Activated CD8-positive, alpha-beta T cell treated with anti-CD3 and anti-CD28 coated beads for 36 hours (primary cell): ENCODE data around the gene CHST13. TPM values are rescaled to one million over a fixed set of nuclear protein-coding genes. Genes with fewer than 3 reads are reported as not detected.

ENCODE experiments used
- ATAC-seq: fragments of 200-7000 bp; cut with Tn5 transposase; one replicate; pipeline ENCODE4 v1.10.0; 2021; ENCODE audit warnings: mild to moderate bottlenecking, moderate library complexity
- CTCF ChIA-PET: fragments of 350-600 bp; sonication (Branson Sonifier 250); formaldehyde crosslinking; loops from one replicate; lab custom pipeline; 2021; ENCODE audit warnings: antibody characterized with exemption; lab: Charles Lee
- POLR2A ChIA-PET: fragments of 350-600 bp; sonication (Branson Sonifier 250); formaldehyde crosslinking; loops from one replicate; lab custom pipeline; 2021; ENCODE audit warnings: antibody characterized with exemption; lab: Charles Lee
- DNase-seq: peaks from one replicate; pipeline ENCODE4 v3.0.0-alpha.2; 2020
- H3K27ac Mint-ChIP-seq: one replicate; pipeline ENCODE4 v1.8.0; 2021; ENCODE audit warnings: mild to moderate bottlenecking, mixed read lengths
- H3K27me3 Mint-ChIP-seq: one replicate; pipeline ENCODE4 v1.8.0; 2021; ENCODE audit warnings: mixed read lengths
- H3K36me3 Mint-ChIP-seq: one replicate; pipeline ENCODE4 v1.8.0; 2021; ENCODE audit warnings: low read depth, mixed read lengths
- H3K4me1 Mint-ChIP-seq: one replicate; pipeline ENCODE4 v1.8.0; 2021; ENCODE audit warnings: low read depth, mixed read lengths
- H3K4me3 Mint-ChIP-seq: one replicate; pipeline ENCODE4 v1.8.0; 2021; ENCODE audit warnings: mild to moderate bottlenecking, moderate library complexity, mixed read lengths
- H3K9me3 Mint-ChIP-seq: one replicate; pipeline ENCODE4 v1.8.0; 2021; ENCODE audit warnings: mixed read lengths
- intact Hi-C: fragments of 100-400 bp; cut with micrococcal nuclease; formaldehyde crosslinking; loops from one replicate; pipeline ENCODE4 v1.10.0; 2022
- total RNA-seq, 2 experiments: library from RNA; stranded (reverse); gene quantifications; one replicate each; pipeline ENCODE4 v1.2.3, GENCODE V29; 2021
- TF ChIP-seq, protein P1 (sequence below): fragments of 200-600 bp; IDR thresholded peaks from one replicate; pipeline ENCODE4 v1.8.0; 2022; ENCODE audit warnings: antibody characterized with exemption, mild to moderate bottlenecking

CHST13 gene
- total RNA-seq, 2 experiments from 2014 or later: not detected

GRCh38 chr3:126512916-126513650, 10.9 kb upstream of the CHST13 start:
- CTCF ChIA-PET: interaction anchor here (0.9 to 1.2 kb wide), 2 partner anchors 10 to 1035 kb away, joined by 3 to 6 read pairs; no protein-coding TSS in a partner anchor
- intact Hi-C loops: no loop called here
- TF ChIP-seq, protein P1, sequence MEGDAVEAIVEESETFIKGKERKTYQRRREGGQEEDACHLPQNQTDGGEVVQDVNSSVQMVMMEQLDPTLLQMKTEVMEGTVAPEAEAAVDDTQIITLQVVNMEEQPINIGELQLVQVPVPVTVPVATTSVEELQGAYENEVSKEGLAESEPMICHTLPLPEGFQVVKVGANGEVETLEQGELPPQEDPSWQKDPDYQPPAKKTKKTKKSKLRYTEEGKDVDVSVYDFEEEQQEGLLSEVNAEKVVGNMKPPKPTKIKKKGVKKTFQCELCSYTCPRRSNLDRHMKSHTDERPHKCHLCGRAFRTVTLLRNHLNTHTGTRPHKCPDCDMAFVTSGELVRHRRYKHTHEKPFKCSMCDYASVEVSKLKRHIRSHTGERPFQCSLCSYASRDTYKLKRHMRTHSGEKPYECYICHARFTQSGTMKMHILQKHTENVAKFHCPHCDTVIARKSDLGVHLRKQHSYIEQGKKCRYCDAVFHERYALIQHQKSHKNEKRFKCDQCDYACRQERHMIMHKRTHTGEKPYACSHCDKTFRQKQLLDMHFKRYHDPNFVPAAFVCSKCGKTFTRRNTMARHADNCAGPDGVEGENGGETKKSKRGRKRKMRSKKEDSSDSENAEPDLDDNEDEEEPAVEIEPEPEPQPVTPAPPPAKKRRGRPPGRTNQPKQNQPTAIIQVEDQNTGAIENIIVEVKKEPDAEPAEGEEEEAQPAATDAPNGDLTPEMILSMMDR: no peak
- POLR2A ChIA-PET: no interaction called here
- Mint-ChIP-seq H3K36me3 (no peaks in the 10 kb centered on the region), H3K4me3 (no peak overlapping the region), H3K27ac (no peak overlapping the region), H3K27me3 (no peaks in the 10 kb centered on the region), H3K9me3 (no peaks in the 10 kb centered on the region), H3K4me1 (no peaks in the 10 kb centered on the region)
- no peak for DNase-seq
- no peak for ATAC-seq

GRCh38 chr3:126514161-126514560, 9.8 kb upstream of the CHST13 start:
- DNase-seq (no peak), ATAC-seq (no peak)
- intact Hi-C loops: no loop called here
- ChIA-PET CTCF (interaction anchor here (0.9 kb wide), 1 partner anchor 9 kb away, joined by 3 read pairs; no protein-coding TSS in a partner anchor), POLR2A (no interaction called here)
- H3K9me3 Mint-ChIP-seq: no peaks in the 10 kb centered on the region
- no peaks in the 10 kb centered on the region for H3K4me1 Mint-ChIP-seq
- H3K36me3 Mint-ChIP-seq: no peaks in the 10 kb centered on the region
- TF ChIP-seq, protein P1: no peak
- H3K27ac Mint-ChIP-seq: no peak overlapping the region
- no peaks in the 10 kb centered on the region for H3K27me3 Mint-ChIP-seq
- no peak overlapping the region for H3K4me3 Mint-ChIP-seq

GRCh38 chr3:126515066-126515706, 8.8 kb upstream of the CHST13 start:
- POLR2A ChIA-PET: no interaction called here
- intact Hi-C loops: no loop called here
- Mint-ChIP-seq H3K36me3 (no peaks in the 10 kb centered on the region), H3K4me1 (no peaks in the 10 kb centered on the region), H3K9me3 (no peaks in the 10 kb centered on the region), H3K4me3 (no peak overlapping the region), H3K27ac (no peak overlapping the region), H3K27me3 (no peaks in the 10 kb centered on the region)
- DNase-seq (no peak), ATAC-seq (no peak)
- TF ChIP-seq, protein P1: no peak
- CTCF ChIA-PET: no interaction called here

GRCh38 chr3:126516152-126516935, 7.6 kb upstream of the CHST13 start:
- TF ChIP-seq, protein P1: no peak
- intact Hi-C loops: no loop called here
- Mint-ChIP-seq H3K27me3 (no peaks in the 10 kb centered on the region), H3K4me1 (no peaks in the 10 kb centered on the region), H3K36me3 (no peaks in the 10 kb centered on the region), H3K4me3 (no peak overlapping the region), H3K9me3 (no peaks in the 10 kb centered on the region), H3K27ac (no peak overlapping the region)
- ChIA-PET POLR2A (no interaction called here), CTCF (no interaction called here)
- DNase-seq (no peak), ATAC-seq (no peak)
